ES-I3 (cell line): ENCODE measurements around the gene THAP4.
"Not testable (repeated sequence)": the region's sequence is repeated elsewhere in the genome, so short reads cannot be mapped to it uniquely, and the experiment has no call there.

Experiments
- H3K36me3 ChIP-seq: 2 replicates; pipeline ENCODE4 v1.6.1; 2013; ENCODE audit warnings: mild to moderate bottlenecking, low read length, control low read depth, moderate library complexity; ENCODE audit not compliant: insufficient read depth
- H3K4me1 ChIP-seq: 2 replicates; pipeline ENCODE4 v1.6.1; 2013; ENCODE audit warnings: mild to moderate bottlenecking, control low read depth, low read length; ENCODE audit not compliant: insufficient read depth
- H3K9ac ChIP-seq: 2 replicates; pipeline ENCODE4 v1.6.1; 2013; ENCODE audit warnings: low read depth, mild to moderate bottlenecking, low read length, moderate library complexity
- H3K9me3 ChIP-seq: 2 replicates; pipeline ENCODE4 v1.6.1; 2013; ENCODE audit warnings: mild to moderate bottlenecking, low read length, moderate library complexity; ENCODE audit not compliant: control insufficient read depth, insufficient read depth

Gene THAP4

GRCh38 chr2:241602720-241603119, 34.2 kb downstream of the THAP4 start:
- no peaks in the 10 kb centered on the region for H3K9me3 ChIP-seq
- no peak overlapping the region for H3K9ac ChIP-seq
- H3K4me1 ChIP-seq: no peaks in the 10 kb centered on the region
- H3K36me3 ChIP-seq: peaks cover 10% of the 10 kb centered on the region; the same call in 1 of the 2 replicates

GRCh38 chr2:241601841-241602240, 35.1 kb downstream of the THAP4 start:
- H3K9ac ChIP-seq: no peak overlapping the region
- no peaks in the 10 kb centered on the region for H3K4me1 ChIP-seq
- peaks cover 10% of the 10 kb centered on the region; the same call in 1 of the 2 replicates for H3K36me3 ChIP-seq
- no peaks in the 10 kb centered on the region for H3K9me3 ChIP-seq

GRCh38 chr2:241599615-241600014, 37.3 kb downstream of the THAP4 start:
- H3K36me3 ChIP-seq: peaks cover 8% of the 10 kb centered on the region; the same call in 1 of the 2 replicates
- H3K4me1 ChIP-seq: no peaks in the 10 kb centered on the region
- H3K9me3 ChIP-seq: no peaks in the 10 kb centered on the region
- H3K9ac ChIP-seq: no peak overlapping the region

GRCh38 chr2:241598487-241598886, 38.5 kb downstream of the THAP4 start:
- Histone ChIP-seq H3K4me1 (no peaks in the 10 kb centered on the region), H3K9me3 (no peaks in the 10 kb centered on the region), H3K36me3 (peaks cover 7% of the 10 kb centered on the region; the same call in 1 of the 2 replicates)

GRCh38 chr2:241598061-241598460, 38.9 kb downstream of the THAP4 start:
- H3K36me3 ChIP-seq: peaks cover 7% of the 10 kb centered on the region; the same call in 1 of the 2 replicates
- H3K9me3 ChIP-seq: no peaks in the 10 kb centered on the region
- H3K9ac ChIP-seq: no peak overlapping the region
- H3K4me1 ChIP-seq: no peaks in the 10 kb centered on the region

More at GRCh38 chr2:241598487-241598886, 38.5 kb downstream of the THAP4 start:
- H3K9ac ChIP-seq: no peak overlapping the region

- Histone ChIP-seq H3K9me3 (no peaks in the 10 kb centered on the region), H3K4me1 (no peaks in the 10 kb centered on the region), H3K36me3 (peaks cover 7% of the 10 kb centered on the region; the same call in 1 of the 2 replicates), H3K9ac (no peak overlapping the region)
Measured at GRCh38 chr2:241597561-241597960, 39.4 kb downstream of the THAP4 start.

- H3K9ac ChIP-seq: no peak overlapping the region
- peaks cover 3% of the 10 kb centered on the region; the same call in 1 of the 2 replicates for H3K36me3 ChIP-seq
- H3K4me1 ChIP-seq: no peaks in the 10 kb centered on the region
- no peaks in the 10 kb centered on the region for H3K9me3 ChIP-seq
Measured at GRCh38 chr2:241595600-241596140, 41.3 kb downstream of the THAP4 start.

- Histone ChIP-seq H3K9ac (no peak overlapping the region), H3K36me3 (peaks cover 2% of the 10 kb centered on the region; the same call in 1 of the 2 replicates), H3K9me3 (no peaks in the 10 kb centered on the region), H3K4me1 (no peaks in the 10 kb centered on the region)
Measured at GRCh38 chr2:241593271-241593670, 43.7 kb downstream of the THAP4 start.

- no peaks in the 10 kb centered on the region for H3K4me1 ChIP-seq
- no peak overlapping the region for H3K9ac ChIP-seq
- no peaks in the 10 kb centered on the region for H3K36me3 ChIP-seq
- H3K9me3 ChIP-seq: peaks cover 6% of the 10 kb centered on the region; the same call in 1 of the 2 replicates
Measured at GRCh38 chr2:241592126-241592845, 44.7 kb downstream of the THAP4 start.

GRCh38 chr2:241590496-241591455, 46.2 kb downstream of the THAP4 start:
- H3K9ac ChIP-seq, H3K4me1 ChIP-seq, H3K36me3 ChIP-seq: not testable (repeated sequence)
- peaks cover 16% of the 10 kb centered on the region for H3K9me3 ChIP-seq

GRCh38 chr2:241589863-241590262, 47.1 kb downstream of the THAP4 start:
- H3K36me3 ChIP-seq, H3K9ac ChIP-seq, H3K4me1 ChIP-seq: not testable (repeated sequence)
- peaks cover 16% of the 10 kb centered on the region for H3K9me3 ChIP-seq

- H3K9me3 ChIP-seq: peaks cover 23% of the 10 kb centered on the region
- peaks cover 8% of the 10 kb centered on the region for H3K36me3 ChIP-seq
- H3K9ac ChIP-seq: no peak overlapping the region
- no peaks in the 10 kb centered on the region for H3K4me1 ChIP-seq
Measured at GRCh38 chr2:241586564-241587264, 50.2 kb downstream of the THAP4 start.

GRCh38 chr2:241584436-241584835, 52.5 kb downstream of the THAP4 start:
- Histone ChIP-seq H3K9ac (no peak overlapping the region), H3K36me3 (peaks cover 8% of the 10 kb centered on the region), H3K9me3 (peaks cover 23% of the 10 kb centered on the region), H3K4me1 (no peaks in the 10 kb centered on the region)

GRCh38 chr2:241582806-241583205, 54.2 kb downstream of the THAP4 start:
- Histone ChIP-seq H3K9ac (no peak overlapping the region), H3K9me3 (peaks cover 22% of the 10 kb centered on the region), H3K36me3 (peaks cover 8% of the 10 kb centered on the region), H3K4me1 (no peaks in the 10 kb centered on the region)
